Subcutaneous abdominal adipose tissue (tissue), 5 donors: ENCODE measurements around the gene DPYD.

Source experiments
- H3K27ac ChIP-seq: one replicate; pipeline ENCODE4 v1.7.0; 2013; ENCODE audit warnings: low read depth, mild to moderate bottlenecking, inconsistent platforms, low read length, moderate library complexity
- H3K27me3 ChIP-seq, 5 donors: one replicate each; pipeline ENCODE4 v1.7.0; 2013; ENCODE audit warnings: low read length in 5 of 5, inconsistent platforms in 1 of 5; ENCODE audit not compliant: control insufficient read depth in 5 of 5, insufficient read depth in 4 of 5
- H3K36me3 ChIP-seq, 5 donors: one replicate each; pipeline ENCODE4 v1.7.0; 2013; ENCODE audit warnings: low read length in 5 of 5; ENCODE audit not compliant: control insufficient read depth in 5 of 5, insufficient read depth in 5 of 5
- H3K4me1 ChIP-seq, 5 donors: one replicate each; pipeline ENCODE4 v1.7.0; 2013; ENCODE audit warnings: low read length in 5 of 5, mild to moderate bottlenecking in 3 of 5, moderate library complexity in 1 of 5; ENCODE audit not compliant: control insufficient read depth in 5 of 5, insufficient read depth in 5 of 5
- H3K4me3 ChIP-seq, 5 donors: one replicate each; pipeline ENCODE4 v1.7.0; 2013; ENCODE audit warnings: low read length in 5 of 5, low read depth in 1 of 5
- H3K9ac ChIP-seq, 5 donors: one replicate each; pipeline ENCODE4 v1.7.0; 2013; ENCODE audit warnings: low read length in 5 of 5, mild to moderate bottlenecking in 4 of 5, moderate library complexity in 3 of 5
- H3K9me3 ChIP-seq, 5 donors: one replicate each; pipeline ENCODE4 v1.7.0; 2013; ENCODE audit warnings: low read length in 5 of 5; ENCODE audit not compliant: control insufficient read depth in 5 of 5
- donor health status: healthy.
- donor health status: healthy.
- donor health status: healthy.
- donor health status: healthy.
- donor health status: healthy.

The DPYD gene

DNA sequence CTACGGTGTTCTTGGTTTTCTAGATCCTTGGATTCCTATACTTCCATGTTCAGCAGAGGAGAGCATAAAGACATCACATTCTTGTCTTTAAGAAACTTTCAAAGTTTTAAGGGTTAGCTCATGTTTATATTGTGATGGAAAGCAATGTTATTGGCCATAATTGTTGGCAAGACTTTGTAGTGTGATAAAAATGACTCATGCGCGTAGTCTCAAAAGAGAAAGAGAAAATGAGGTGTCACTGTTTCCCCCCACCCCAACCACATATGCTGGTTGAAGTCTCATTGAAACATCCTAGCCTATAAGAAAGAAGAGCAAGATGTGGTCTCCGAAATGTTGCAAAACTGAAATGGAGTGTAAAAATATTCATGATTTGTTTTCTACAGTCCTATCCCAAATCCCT lies 850.5 kb downstream of the DPYD start:
- Histone ChIP-seq H3K27ac (no peak overlapping the region), H3K36me3 (peaks cover 0 to 2% (median 0%) of the 10 kb centered on the region in 5 donors), H3K9me3 (peaks cover 0 to 8% (median 6%) of the 10 kb centered on the region in 5 donors), H3K27me3 (no peaks in the 10 kb centered on the region), H3K4me1 (no peaks in the 10 kb centered on the region), H3K9ac (no peak overlapping the region), H3K4me3 (no peak overlapping the region)

GRCh38 chr1:97069312-97069711 lies 851.5 kb downstream of the DPYD start:
- Histone ChIP-seq H3K9ac (no peak overlapping the region), H3K27ac (no peak overlapping the region), H3K27me3 (no peaks in the 10 kb centered on the region), H3K4me3 (no peak overlapping the region), H3K36me3 (no peaks in the 10 kb centered on the region), H3K9me3 (peaks cover 0 to 8% (median 6%) of the 10 kb centered on the region in 5 donors), H3K4me1 (no peaks in the 10 kb centered on the region)

DNA sequence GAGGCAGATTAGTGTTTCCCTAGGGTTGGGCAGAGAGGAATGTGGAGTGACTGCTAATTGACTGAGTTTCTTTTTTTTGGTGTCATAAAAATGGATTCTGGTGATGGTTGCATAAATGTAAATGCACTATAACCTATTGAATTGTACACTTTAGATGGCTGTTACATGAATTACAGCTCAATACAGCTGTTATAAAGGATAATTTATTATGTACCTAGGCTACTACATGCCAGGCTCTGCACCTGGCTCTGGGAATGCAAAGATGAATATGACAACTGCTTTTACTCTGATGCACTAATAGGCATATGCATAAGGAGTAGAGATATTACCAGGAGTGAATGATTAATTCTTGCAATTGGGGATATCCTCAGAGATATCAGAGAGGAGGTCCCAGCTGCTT lies 854.0 kb downstream of the DPYD start:
- Histone ChIP-seq H3K9me3 (peaks cover 0 to 14% (median 6%) of the 10 kb centered on the region in 5 donors), H3K27ac (no peak overlapping the region), H3K27me3 (no peaks in the 10 kb centered on the region), H3K4me1 (no peaks in the 10 kb centered on the region), H3K36me3 (no peaks in the 10 kb centered on the region), H3K9ac (no peak overlapping the region), H3K4me3 (no peak overlapping the region)

- Histone ChIP-seq H3K27ac (no peak overlapping the region), H3K27me3 (no peaks in the 10 kb centered on the region), H3K9ac (no peak overlapping the region), H3K36me3 (no peaks in the 10 kb centered on the region), H3K9me3 (peaks cover 0 to 21% (median 13%) of the 10 kb centered on the region in 5 donors), H3K4me1 (no peaks in the 10 kb centered on the region), H3K4me3 (no peak overlapping the region)
Observed at GRCh38 chr1:97063532-97063931, 857.3 kb downstream of the DPYD start.

DNA sequence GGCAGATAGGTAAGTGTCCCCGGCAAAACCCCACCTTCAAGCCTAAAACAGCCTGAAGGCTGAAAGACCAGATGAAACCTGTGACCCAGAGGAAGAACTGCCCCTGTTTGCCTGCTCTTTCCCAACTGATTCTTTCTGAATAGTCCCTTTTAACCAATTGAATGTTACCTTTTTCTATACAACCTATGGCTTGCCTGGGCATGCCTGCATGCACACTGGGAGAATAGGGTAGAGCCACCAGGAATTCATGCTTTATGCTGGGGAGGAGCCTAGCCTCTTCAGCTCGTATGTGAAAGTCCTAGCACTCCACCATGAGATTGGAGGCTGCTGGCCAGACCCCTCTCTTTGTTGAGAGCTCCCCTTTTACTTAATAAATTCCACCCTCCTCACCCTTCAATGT lies 859.2 kb downstream of the DPYD start:
- Histone ChIP-seq H3K9me3 (peaks cover 0 to 25% (median 23%) of the 10 kb centered on the region in 5 donors), H3K4me3 (no peak overlapping the region), H3K27ac (no peak overlapping the region), H3K36me3 (no peaks in the 10 kb centered on the region), H3K9ac (no peak overlapping the region), H3K4me1 (no peaks in the 10 kb centered on the region), H3K27me3 (no peaks in the 10 kb centered on the region)

- H3K4me3 ChIP-seq, result peak overlapping the region in 1 of 5 donors; percentile 11
- H3K4me1 ChIP-seq, result no peaks in the 10 kb centered on the region
- H3K27me3 ChIP-seq, result no peaks in the 10 kb centered on the region
- H3K36me3 ChIP-seq, result no peaks in the 10 kb centered on the region
- peaks cover 0 to 17% (median 14%) of the 10 kb centered on the region in 5 donors for H3K9me3 ChIP-seq
- no peak overlapping the region for H3K9ac ChIP-seq
- H3K27ac ChIP-seq, result no peak overlapping the region
Observed at GRCh38 chr1:97056386-97056785, 864.4 kb downstream of the DPYD start.

GRCh38 chr1:97053268-97053667 lies 867.6 kb downstream of the DPYD start:
- Histone ChIP-seq H3K4me1 (no peaks in the 10 kb centered on the region), H3K9me3 (peaks cover 0 to 16% (median 12%) of the 10 kb centered on the region in 5 donors), H3K4me3 (no peak overlapping the region), H3K9ac (no peak overlapping the region), H3K36me3 (no peaks in the 10 kb centered on the region), H3K27ac (no peak overlapping the region), H3K27me3 (no peaks in the 10 kb centered on the region)

GRCh38 chr1:97051823-97052222 lies 869.0 kb downstream of the DPYD start:
- Histone ChIP-seq H3K9ac (no peak overlapping the region), H3K4me3 (no peak overlapping the region), H3K4me1 (peaks cover 0 to 12% (median 3%) of the 10 kb centered on the region in 5 donors), H3K9me3 (peaks cover 0 to 12% (median 5%) of the 10 kb centered on the region in 5 donors), H3K36me3 (no peaks in the 10 kb centered on the region), H3K27ac (no peak overlapping the region), H3K27me3 (no peaks in the 10 kb centered on the region)

GRCh38 chr1:97050506-97050905 lies 870.3 kb downstream of the DPYD start:
- H3K36me3 ChIP-seq, result no peaks in the 10 kb centered on the region
- no peak overlapping the region for H3K4me3 ChIP-seq
- peaks cover 0 to 15% (median 3%) of the 10 kb centered on the region in 5 donors for H3K4me1 ChIP-seq
- no peak overlapping the region for H3K27ac ChIP-seq
- H3K9me3 ChIP-seq, result no peaks in the 10 kb centered on the region
- no peak overlapping the region for H3K9ac ChIP-seq
- H3K27me3 ChIP-seq, result peaks cover 0 to 2% (median 0%) of the 10 kb centered on the region in 5 donors

DNA sequence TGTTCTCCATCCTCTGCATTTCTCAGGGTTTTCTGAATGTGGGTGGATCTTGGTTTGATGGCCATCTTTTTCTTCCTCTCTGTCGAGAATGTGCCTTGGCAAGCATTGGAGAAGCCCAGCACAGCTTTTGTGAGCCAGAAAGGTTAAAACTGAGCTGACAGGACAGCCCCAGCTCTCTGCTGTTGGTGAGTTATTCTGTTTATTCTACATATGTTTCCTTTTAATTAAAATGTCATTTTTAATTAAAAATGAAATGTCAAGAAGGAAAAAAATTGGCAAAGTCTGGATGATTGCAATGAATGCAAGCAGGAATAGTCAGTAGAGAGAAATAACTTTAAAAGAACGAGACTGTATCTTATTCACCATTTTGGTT lies 873.4 kb downstream of the DPYD start:
- no peak overlapping the region for H3K27ac ChIP-seq
- H3K4me1 ChIP-seq, result peaks cover 0 to 15% (median 3%) of the 10 kb centered on the region in 5 donors
- H3K4me3 ChIP-seq, result no peak overlapping the region
- no peaks in the 10 kb centered on the region for H3K36me3 ChIP-seq
- no peak overlapping the region for H3K9ac ChIP-seq
- H3K27me3 ChIP-seq, result peaks cover 0 to 2% (median 0%) of the 10 kb centered on the region in 5 donors
- H3K9me3 ChIP-seq, result peaks cover 0 to 10% (median 9%) of the 10 kb centered on the region in 5 donors
